Skeletal muscle satellite cell (primary cell): ENCODE results near the gene KRTAP4-3.
"Not testable (repeated sequence)": the region's sequence is repeated elsewhere in the genome, so short reads cannot be mapped to it uniquely, and the experiment has no call there.

ENCODE experiments used
- H3K27me3 ChIP-seq: 2 replicates; pipeline ENCODE4 v1.7.0; 2013; ENCODE audit warnings: low read length; ENCODE audit not compliant: control insufficient read depth, insufficient read depth
- H3K36me3 ChIP-seq: 2 replicates; pipeline ENCODE4 v1.7.0; 2013; ENCODE audit warnings: mild to moderate bottlenecking, control low read depth, low read length; ENCODE audit not compliant: insufficient read depth
- H3K4me1 ChIP-seq: 2 replicates; pipeline ENCODE4 v1.7.0; 2013; ENCODE audit warnings: low read length; ENCODE audit not compliant: control insufficient read depth, insufficient read depth
- H3K4me2 ChIP-seq: 2 replicates; pipeline ENCODE4 v1.7.0; 2013; ENCODE audit warnings: mild to moderate bottlenecking, low read length
- H3K4me3 ChIP-seq: 2 replicates; pipeline ENCODE4 v1.7.0; 2013; ENCODE audit warnings: low read length
- H3K9ac ChIP-seq: 2 replicates; pipeline ENCODE4 v1.7.0; 2013; ENCODE audit warnings: mild to moderate bottlenecking, low read depth, low read length, moderate library complexity
- H3K9me3 ChIP-seq: replicated peaks from 2 replicates; pipeline ENCODE4 v1.7.0; 2013; ENCODE audit warnings: mild to moderate bottlenecking, control low read depth, low read length

KRTAP4-3 gene

GRCh38 chr17:41178843-41179616, 11.0 kb upstream of the KRTAP4-3 start:
- Histone ChIP-seq H3K4me3 (no peak overlapping the region), H3K4me1 (peaks cover 16% of the 10 kb centered on the region), H3K36me3 (no peaks in the 10 kb centered on the region), H3K4me2 (no peak overlapping the region), H3K9ac (no peak overlapping the region), H3K27me3 (peaks cover 4% of the 10 kb centered on the region), H3K9me3 (no peaks in the 10 kb centered on the region)

- no peaks in the 10 kb centered on the region for H3K36me3 ChIP-seq
- peaks cover 4% of the 10 kb centered on the region for H3K27me3 ChIP-seq
These were observed 10.3 kb upstream of the KRTAP4-3 start for GRCh38 chr17:41178341-41178740.

GRCh38 chr17:41177727-41178271, 9.8 kb upstream of the KRTAP4-3 start, which contains the start of gene KRTAP4-2:
Gene KRTAP4-2, minus strand, starts transcription at chr17:41178221. Its CDS starts 57 bp downstream, at chr17:41178164.
- Histone ChIP-seq H3K4me3 (no peak within 1 kb of the TSS), H3K4me1 (peaks cover 16% of the 10 kb centered on the region), H3K9ac (no peak within 1 kb of the TSS), H3K27me3 (peaks cover 4% of the 10 kb centered on the region), H3K36me3 (no peaks in the 10 kb centered on the region), H3K4me2 (no peak within 1 kb of the TSS), H3K9me3 (no peaks in the 10 kb centered on the region)

More at GRCh38 chr17:41178341-41178740, 10.3 kb upstream of the KRTAP4-3 start:
- Histone ChIP-seq H3K9me3 (no peaks in the 10 kb centered on the region), H3K4me2 (no peak overlapping the region), H3K9ac (no peak overlapping the region), H3K4me3 (no peak overlapping the region), H3K4me1 (peaks cover 16% of the 10 kb centered on the region)

GRCh38 chr17:41176744-41177387, 8.8 kb upstream of the KRTAP4-3 start:
- no peaks in the 10 kb centered on the region for H3K9me3 ChIP-seq
- H3K4me2 ChIP-seq: no peak overlapping the region
- no peak overlapping the region for H3K9ac ChIP-seq

GRCh38 chr17:41171886-41172285, 3.9 kb upstream of the KRTAP4-3 start:
- Histone ChIP-seq H3K36me3 (no peaks in the 10 kb centered on the region), H3K4me1 (no peaks in the 10 kb centered on the region), H3K4me3 (no peak overlapping the region)

More at GRCh38 chr17:41176744-41177387, 8.8 kb upstream of the KRTAP4-3 start:
- no peak overlapping the region for H3K4me3 ChIP-seq
- peaks cover 4% of the 10 kb centered on the region for H3K27me3 ChIP-seq
- H3K36me3 ChIP-seq: no peaks in the 10 kb centered on the region
- H3K4me1 ChIP-seq: peaks cover 16% of the 10 kb centered on the region

GRCh38 chr17:41167561-41167960, 460 bp downstream of the KRTAP4-3 start:
- Histone ChIP-seq H3K4me2 (no peak overlapping the region), H3K4me1 (no peaks in the 10 kb centered on the region), H3K9ac (no peak overlapping the region), H3K27me3 (no peaks in the 10 kb centered on the region), H3K36me3 (no peaks in the 10 kb centered on the region), H3K9me3 (no peaks in the 10 kb centered on the region), H3K4me3 (no peak overlapping the region)

More at GRCh38 chr17:41171886-41172285, 3.9 kb upstream of the KRTAP4-3 start:
- Histone ChIP-seq H3K27me3 (peaks cover 3% of the 10 kb centered on the region), H3K9me3 (no peaks in the 10 kb centered on the region), H3K4me2 (no peak overlapping the region), H3K9ac (no peak overlapping the region)

- Histone ChIP-seq H3K27me3 (no peaks in the 10 kb centered on the region), H3K4me1 (no peaks in the 10 kb centered on the region), H3K9me3 (no peaks in the 10 kb centered on the region), H3K4me2 (no peak overlapping the region), H3K4me3 (no peak overlapping the region), H3K9ac (no peak overlapping the region), H3K36me3 (no peaks in the 10 kb centered on the region)
These were observed 4.2 kb downstream of the KRTAP4-3 start for GRCh38 chr17:41163828-41164227.

GRCh38 chr17:41160648-41161047, 7.4 kb downstream of the KRTAP4-3 start, which contains the start of gene KRTAP4-4:
Gene KRTAP4-4, minus strand, starts transcription at chr17:41160748. Its CDS starts 57 bp downstream, at chr17:41160691.
- no peak within 1 kb of the TSS for H3K9ac ChIP-seq
- no peaks in the 10 kb centered on the region for H3K4me1 ChIP-seq
- H3K9me3 ChIP-seq: no peaks in the 10 kb centered on the region
- H3K4me3 ChIP-seq: no peak within 1 kb of the TSS
- no peaks in the 10 kb centered on the region for H3K27me3 ChIP-seq
- no peak within 1 kb of the TSS for H3K4me2 ChIP-seq
- no peaks in the 10 kb centered on the region for H3K36me3 ChIP-seq

- not testable (repeated sequence) for H3K4me1 ChIP-seq, H3K4me2 ChIP-seq, H3K9me3 ChIP-seq, H3K36me3 ChIP-seq, H3K4me3 ChIP-seq, H3K9ac ChIP-seq, H3K27me3 ChIP-seq
These were observed 7.8 kb downstream of the KRTAP4-3 start for GRCh38 chr17:41160190-41160589.

- Histone ChIP-seq H3K9ac (no peak overlapping the region), H3K4me2 (no peak overlapping the region), H3K36me3 (no peaks in the 10 kb centered on the region), H3K27me3 (no peaks in the 10 kb centered on the region), H3K4me1 (no peaks in the 10 kb centered on the region), H3K4me3 (no peak overlapping the region), H3K9me3 (no peaks in the 10 kb centered on the region)
These were observed 14.2 kb downstream of the KRTAP4-3 start for GRCh38 chr17:41153856-41154255.

- H3K36me3 ChIP-seq: no peaks in the 10 kb centered on the region
- H3K9me3 ChIP-seq: no peaks in the 10 kb centered on the region
- H3K4me1 ChIP-seq: no peaks in the 10 kb centered on the region
- no peaks in the 10 kb centered on the region for H3K27me3 ChIP-seq
- H3K9ac ChIP-seq: no peak overlapping the region
- no peak overlapping the region for H3K4me2 ChIP-seq
- no peak overlapping the region for H3K4me3 ChIP-seq
These were observed 16.5 kb downstream of the KRTAP4-3 start for GRCh38 chr17:41151525-41151924.
